ENCODE data around the gene HOXB9. TPM values are rescaled to one million over a fixed set of nuclear protein-coding genes. Genes with fewer than 3 reads are reported as not detected.
A peak's percentile ranks its signal among the peaks of the same experiment; 100 is the strongest.

The HOXB9 gene
- total RNA-seq, 6 donors from 2014 or later: 0.20 to 0.30 (median 0.29) TPM; not detected in 3

GRCh38 chr17:48615963-48616716, 10.0 kb downstream of the HOXB9 start:
- Histone ChIP-seq H3K4me3 (no peak overlapping the region), H3K27ac (no peak overlapping the region), H3K9me3 (no peaks in the 10 kb centered on the region), H3K27me3 (peaks cover 5 to 97% (median 61%) of the 10 kb centered on the region in 4 donors), H3K36me3 (no peaks in the 10 kb centered on the region), H3K4me1 (peaks cover 18 to 49% (median 30%) of the 10 kb centered on the region in 4 donors)
- DNase-seq (no peak), ATAC-seq (ENCODE audit: low FRiP score in 2 of 2) (no peak)
- WGBS, 2 donors: 25 to 26% methylated on average over 14 to 17 of the region's 17 CpGs
- TF ChIP-seq CTCF (IDR thresholded peaks at IDR 0.05) (no peak), POLR2AphosphoS5 (IDR thresholded peaks at IDR 0.05) (no peak), EP300 (IDR thresholded peaks at IDR 0.05) (no peak), POLR2A (IDR thresholded peaks at IDR 0.05) (no peak)

- Histone ChIP-seq H3K36me3 (no peaks in the 10 kb centered on the region), H3K27ac (no peak within 1 kb of the TSS), H3K9me3 (no peaks in the 10 kb centered on the region), H3K4me1 (peaks cover 18 to 58% (median 36%) of the 10 kb centered on the region in 4 donors), H3K27me3 (peaks cover 2 to 97% (median 64%) of the 10 kb centered on the region in 4 donors), H3K4me3 (peak within 1 kb of the TSS in 2 of 4 donors; percentile 11 to 18)
- no peak for ATAC-seq (ENCODE audit: low FRiP score in 2 of 2)
- TF ChIP-seq POLR2A (IDR thresholded peaks at IDR 0.05) (no peak), EP300 (IDR thresholded peaks at IDR 0.05) (no peak), CTCF (IDR thresholded peaks at IDR 0.05) (no peak), POLR2AphosphoS5 (IDR thresholded peaks at IDR 0.05) (no peak)
- DNase-seq: no peak
- WGBS, 2 donors: 16 to 17% methylated on average over 41 of the region's 41 CpGs
Observed at GRCh38 chr17:48615047-48615962, 10.9 kb downstream of the HOXB9 start, which contains the start of gene HOXB8. TSS of gene HOXB8 (minus strand) at chr17:48615292. CDS start at chr17:48614704, 588 bp downstream.

GRCh38 chr17:48613862-48614694, 12.1 kb downstream of the HOXB9 start:
- ATAC-seq (ENCODE audit: low FRiP score in 2 of 2): no peak
- WGBS, 2 donors: 6 to 8% methylated on average over 34 to 45 of the region's 55 CpGs
- Histone ChIP-seq H3K27ac (no peak overlapping the region), H3K27me3 (peaks cover 4 to 92% (median 66%) of the 10 kb centered on the region in 4 donors), H3K9me3 (no peaks in the 10 kb centered on the region), H3K36me3 (no peaks in the 10 kb centered on the region), H3K4me1 (peaks cover 18 to 65% (median 41%) of the 10 kb centered on the region in 4 donors), H3K4me3 (peak overlapping the region in 2 of 4 donors; percentile 11 to 18)
- TF ChIP-seq CTCF (IDR thresholded peaks at IDR 0.05) (no peak), EP300 (IDR thresholded peaks at IDR 0.05) (no peak), POLR2AphosphoS5 (IDR thresholded peaks at IDR 0.05) (no peak), POLR2A (IDR thresholded peaks at IDR 0.05) (no peak)
- peak in 1 of 2 donors; percentile 82 for DNase-seq
